ENCODE data around the gene TEX11.
"Not testable (repeated sequence)": the region's sequence is repeated elsewhere in the genome, so short reads cannot be mapped to it uniquely, and the experiment has no call there.

Gene TEX11

GRCh38 chrX:70535198-70535597 lies 373.3 kb downstream of the TEX11 start:
- no peak for TF ChIP-seq CTCF (IDR thresholded peaks at IDR 0.05; ENCODE audit: low read depth, low read length)
- TF ChIP-seq EZH2phosphoT487 (IDR thresholded peaks at IDR 0.05; ENCODE audit: low read depth), result no peak
- Histone ChIP-seq H3K27me3 (ENCODE audit: low read depth, low read length) (no peaks in the 10 kb centered on the region), H3K27ac (ENCODE audit: low read length) (no peak overlapping the region), H3K9me3 (ENCODE audit: insufficient read depth, low read length) (no peaks in the 10 kb centered on the region), H3K4me1 (ENCODE audit: low read length) (0 out of 2 replicates have a peak, but pooled peaks cover 4% of the 10 kb centered on the region), H2AFZ (ENCODE audit: low read depth, low read length) (no peak overlapping the region), H3K4me3 (ENCODE audit: low read length) (no peak overlapping the region), H3K36me3 (replicated peaks; ENCODE audit: low read depth, low read length) (no peaks in the 10 kb centered on the region), H4K20me1 (ENCODE audit: insufficient read depth, low read length) (no peaks in the 10 kb centered on the region), H3K4me2 (ENCODE audit: low read length) (no peak overlapping the region), H3K9ac (ENCODE audit: low read length) (no peak overlapping the region), H3K79me2 (ENCODE audit: low read length) (no peaks in the 10 kb centered on the region)

GRCh38 chrX:70527610-70528345 lies 380.7 kb downstream of the TEX11 start:
- no peaks in the 10 kb centered on the region for H3K36me3 ChIP-seq (replicated peaks; ENCODE audit: low read depth, low read length)
- H3K79me2 ChIP-seq (ENCODE audit: low read length), result no peaks in the 10 kb centered on the region
- H3K27me3 ChIP-seq (ENCODE audit: low read depth, low read length), result no peaks in the 10 kb centered on the region; the same call in 1 of the 2 replicates
- H3K4me2 ChIP-seq (ENCODE audit: low read length), result peak overlapping the region; percentile 43
- peak overlapping the region; percentile 15; the same call in 1 of the 2 replicates for H3K4me3 ChIP-seq (ENCODE audit: low read length)
- no peaks in the 10 kb centered on the region for H3K9me3 ChIP-seq (ENCODE audit: insufficient read depth, low read length)
- H3K9ac ChIP-seq (ENCODE audit: low read length), result no peak overlapping the region
- TF ChIP-seq CTCF (IDR thresholded peaks at IDR 0.05; ENCODE audit: low read depth, low read length), result no peak
- TF ChIP-seq EZH2phosphoT487 (IDR thresholded peaks at IDR 0.05; ENCODE audit: low read depth), result no peak
- no peaks in the 10 kb centered on the region for H4K20me1 ChIP-seq (ENCODE audit: insufficient read depth, low read length)
- H2AFZ ChIP-seq (ENCODE audit: low read depth, low read length), result no peak overlapping the region
- H3K4me1 ChIP-seq (ENCODE audit: low read length), result peaks cover 17% of the 10 kb centered on the region
- H3K27ac ChIP-seq (ENCODE audit: low read length), result no peak overlapping the region

GRCh38 chrX:70527053-70527452 lies 381.5 kb downstream of the TEX11 start:
- no peak overlapping the region for H3K9ac ChIP-seq (ENCODE audit: low read length)
- H3K79me2 ChIP-seq (ENCODE audit: low read length), result no peaks in the 10 kb centered on the region
- H3K27me3 ChIP-seq (ENCODE audit: low read depth, low read length), result no peaks in the 10 kb centered on the region; the same call in 1 of the 2 replicates
- no peak for TF ChIP-seq CTCF (IDR thresholded peaks at IDR 0.05; ENCODE audit: low read depth, low read length)
- TF ChIP-seq EZH2phosphoT487 (IDR thresholded peaks at IDR 0.05; ENCODE audit: low read depth), result no peak
- no peaks in the 10 kb centered on the region for H3K9me3 ChIP-seq (ENCODE audit: insufficient read depth, low read length)
- peaks cover 17% of the 10 kb centered on the region for H3K4me1 ChIP-seq (ENCODE audit: low read length)
- peak overlapping the region; percentile 43 for H3K4me2 ChIP-seq (ENCODE audit: low read length)
- H3K27ac ChIP-seq (ENCODE audit: low read length), result no peak overlapping the region
- H4K20me1 ChIP-seq (ENCODE audit: insufficient read depth, low read length), result no peaks in the 10 kb centered on the region
- peak overlapping the region; percentile 15; the same call in 1 of the 2 replicates for H3K4me3 ChIP-seq (ENCODE audit: low read length)
- no peaks in the 10 kb centered on the region for H3K36me3 ChIP-seq (replicated peaks; ENCODE audit: low read depth, low read length)
- no peak overlapping the region for H2AFZ ChIP-seq (ENCODE audit: low read depth, low read length)

GRCh38 chrX:70525733-70526132 lies 382.8 kb downstream of the TEX11 start:
- H3K4me1 ChIP-seq (ENCODE audit: low read length), result peaks cover 17% of the 10 kb centered on the region
- no peak for TF ChIP-seq CTCF (IDR thresholded peaks at IDR 0.05; ENCODE audit: low read depth, low read length)
- no peak for TF ChIP-seq EZH2phosphoT487 (IDR thresholded peaks at IDR 0.05; ENCODE audit: low read depth)
- H3K27me3 ChIP-seq (ENCODE audit: low read depth, low read length), result no peaks in the 10 kb centered on the region; the same call in 1 of the 2 replicates
- no peaks in the 10 kb centered on the region for H3K9me3 ChIP-seq (ENCODE audit: insufficient read depth, low read length)
- H4K20me1 ChIP-seq (ENCODE audit: insufficient read depth, low read length), result no peaks in the 10 kb centered on the region
- no peak overlapping the region for H3K27ac ChIP-seq (ENCODE audit: low read length)
- H3K36me3 ChIP-seq (replicated peaks; ENCODE audit: low read depth, low read length), result no peaks in the 10 kb centered on the region
- no peak overlapping the region for H3K9ac ChIP-seq (ENCODE audit: low read length)
- no peak overlapping the region for H3K4me2 ChIP-seq (ENCODE audit: low read length)
- no peak overlapping the region for H2AFZ ChIP-seq (ENCODE audit: low read depth, low read length)
- no peak overlapping the region for H3K4me3 ChIP-seq (ENCODE audit: low read length)
- H3K79me2 ChIP-seq (ENCODE audit: low read length), result no peaks in the 10 kb centered on the region

- not testable (repeated sequence) for H3K9ac ChIP-seq (ENCODE audit: low read length); H3K27ac ChIP-seq (ENCODE audit: low read length); H2AFZ ChIP-seq (ENCODE audit: low read depth, low read length); H3K27me3 ChIP-seq (ENCODE audit: low read depth, low read length); H3K9me3 ChIP-seq (ENCODE audit: insufficient read depth, low read length); H3K79me2 ChIP-seq (ENCODE audit: low read length); H3K4me2 ChIP-seq (ENCODE audit: low read length); H3K4me1 ChIP-seq (ENCODE audit: low read length); H3K4me3 ChIP-seq (ENCODE audit: low read length); H3K36me3 ChIP-seq (replicated peaks; ENCODE audit: low read depth, low read length); H4K20me1 ChIP-seq (ENCODE audit: insufficient read depth, low read length)
These were observed 392.8 kb downstream of the TEX11 start for GRCh38 chrX:70515692-70516091.

GRCh38 chrX:70515270-70515669 lies 393.2 kb downstream of the TEX11 start:
- H2AFZ ChIP-seq (ENCODE audit: low read depth, low read length); H3K27me3 ChIP-seq (ENCODE audit: low read depth, low read length); H4K20me1 ChIP-seq (ENCODE audit: insufficient read depth, low read length); H3K36me3 ChIP-seq (replicated peaks; ENCODE audit: low read depth, low read length); H3K4me3 ChIP-seq (ENCODE audit: low read length); H3K9ac ChIP-seq (ENCODE audit: low read length); H3K27ac ChIP-seq (ENCODE audit: low read length); H3K79me2 ChIP-seq (ENCODE audit: low read length); H3K9me3 ChIP-seq (ENCODE audit: insufficient read depth, low read length); H3K4me2 ChIP-seq (ENCODE audit: low read length); H3K4me1 ChIP-seq (ENCODE audit: low read length): not testable (repeated sequence)

Data from OCI-LY3 (cell line).